ENCODE data around the gene RTKN.

RTKN gene

GRCh38 chr2:74379851-74380789 is 61.6 kb downstream of the RTKN start, which contains the start of gene DCTN1:
Gene DCTN1 (minus strand): TSS chr2:74380311. CDS start chr2:74380037, 274 bp downstream.
- DNase-seq (ENCODE audit: low read depth in 2 of 2), result no peak

- DNase-seq (ENCODE audit: low read depth in 2 of 2), result no peak
Observed at GRCh38 chr2:74378007-74378406, 63.7 kb downstream of the RTKN start.

GRCh38 chr2:74375838-74376237 is 65.9 kb downstream of the RTKN start:
- DNase-seq (ENCODE audit: low read depth in 2 of 2), result no peak

All from stimulated activated CD8-positive, alpha-beta memory T cell treated with anti-CD3 and anti-CD28 coated beads, Interleukin-15, amount 100 ng/mL, for 4 hours (primary cell).